Umbilical cord (tissue), 2 donors: ENCODE measurements around the gene AFF3. TPM values are rescaled to one million over a fixed set of nuclear protein-coding genes. Genes with fewer than 3 reads are reported as not detected.

Source experiments
- DNase-seq: peaks from one replicate; pipeline ENCODE4 v3.0.0-alpha.2; 2015; ENCODE audit warnings: low spot score
- total RNA-seq: library from RNA; depleted of rRNA; stranded (reverse); fragments of >200 nt; gene quantifications from one replicate; pipeline ENCODE4 v1.2.3, GENCODE V29; 2014; ENCODE audit warnings: low replicate concordance; ENCODE audit not compliant: insufficient read depth

The AFF3 gene
- total RNA-seq, 1 donor from 2014 or later = 22.1 TPM

- DNase-seq = no peak
Measured at GRCh38 chr2:100072503-100072902, 69.9 kb downstream of the AFF3 start.

DNA sequence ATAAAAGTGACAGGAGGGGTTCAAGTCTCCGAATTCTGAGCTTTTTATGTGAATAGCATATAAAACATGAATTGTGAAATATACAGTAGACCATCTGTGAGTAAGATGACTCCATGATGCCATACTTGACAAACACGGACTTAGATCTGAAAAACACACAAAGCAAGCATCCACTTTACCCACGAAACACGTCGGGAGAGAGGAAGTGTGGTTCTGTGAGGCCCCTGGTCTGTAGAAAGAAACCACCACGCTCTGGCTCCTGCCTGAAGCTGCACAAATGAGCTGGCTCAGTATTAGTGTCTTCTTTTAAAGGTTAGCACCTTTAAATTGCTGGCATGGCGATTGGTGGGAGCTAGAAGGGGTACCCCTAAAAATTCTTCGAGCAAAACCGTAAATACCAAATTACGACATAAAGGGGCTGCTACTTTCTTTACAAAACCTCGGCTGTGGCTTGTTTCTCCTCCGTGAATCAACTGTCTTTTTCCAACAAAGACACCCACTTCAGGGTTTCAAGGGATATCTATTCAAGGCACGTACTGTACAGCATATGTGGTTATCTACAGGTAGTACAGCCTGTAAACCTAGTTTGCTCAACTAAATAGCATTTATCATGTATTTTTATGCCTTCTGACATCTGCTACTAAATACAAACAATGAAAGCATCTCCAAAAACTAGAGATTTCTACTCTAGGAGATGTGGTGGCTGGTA, 70.9 kb downstream of the AFF3 start:
- no peak for DNase-seq

- no peak for DNase-seq
Measured at GRCh38 chr2:100070078-100070477, 72.3 kb downstream of the AFF3 start.

- no peak for DNase-seq
Measured at GRCh38 chr2:100068395-100068794, 74.0 kb downstream of the AFF3 start.

DNA sequence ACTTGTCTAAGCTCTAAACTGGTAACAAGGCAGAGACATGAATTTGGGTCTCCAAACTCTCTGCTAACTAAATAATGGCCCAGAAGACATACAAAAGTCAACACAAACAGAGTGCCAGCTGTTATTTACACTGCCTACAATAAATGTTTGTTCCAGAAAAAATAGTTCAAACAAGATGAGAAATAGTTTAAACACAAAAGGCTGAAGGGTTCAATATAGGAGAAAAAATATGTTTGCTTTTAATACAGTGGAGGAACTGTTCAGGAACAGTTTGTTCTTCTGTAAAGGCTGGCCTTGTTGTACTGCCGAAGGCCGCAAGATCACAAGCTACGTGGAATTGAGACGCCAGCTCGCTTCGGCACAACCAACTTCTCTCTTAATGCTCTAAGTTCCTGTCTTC, 74.6 kb downstream of the AFF3 start:
- DNase-seq = no peak

GRCh38 chr2:100066856-100067255, 75.5 kb downstream of the AFF3 start:
- DNase-seq = no peak

DNA sequence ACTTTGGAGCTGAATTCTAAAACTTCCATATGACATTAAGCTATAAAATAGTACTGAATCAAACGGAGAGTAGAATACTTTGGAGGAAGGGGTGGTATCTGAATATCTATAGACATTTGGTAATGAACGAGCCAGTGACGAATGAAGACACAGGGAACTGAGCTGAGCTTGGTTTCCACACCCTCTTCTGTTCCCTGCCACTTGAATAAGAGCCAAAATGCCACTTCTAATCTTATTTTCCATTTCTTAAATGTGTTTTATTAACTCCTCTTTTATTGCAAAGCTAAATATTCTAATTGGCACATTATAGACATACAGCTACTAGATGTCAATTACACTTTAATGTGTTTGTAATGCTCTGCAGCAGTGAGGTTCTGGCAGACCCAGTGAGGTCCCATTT, 76.1 kb downstream of the AFF3 start:
- no peak for DNase-seq

DNA sequence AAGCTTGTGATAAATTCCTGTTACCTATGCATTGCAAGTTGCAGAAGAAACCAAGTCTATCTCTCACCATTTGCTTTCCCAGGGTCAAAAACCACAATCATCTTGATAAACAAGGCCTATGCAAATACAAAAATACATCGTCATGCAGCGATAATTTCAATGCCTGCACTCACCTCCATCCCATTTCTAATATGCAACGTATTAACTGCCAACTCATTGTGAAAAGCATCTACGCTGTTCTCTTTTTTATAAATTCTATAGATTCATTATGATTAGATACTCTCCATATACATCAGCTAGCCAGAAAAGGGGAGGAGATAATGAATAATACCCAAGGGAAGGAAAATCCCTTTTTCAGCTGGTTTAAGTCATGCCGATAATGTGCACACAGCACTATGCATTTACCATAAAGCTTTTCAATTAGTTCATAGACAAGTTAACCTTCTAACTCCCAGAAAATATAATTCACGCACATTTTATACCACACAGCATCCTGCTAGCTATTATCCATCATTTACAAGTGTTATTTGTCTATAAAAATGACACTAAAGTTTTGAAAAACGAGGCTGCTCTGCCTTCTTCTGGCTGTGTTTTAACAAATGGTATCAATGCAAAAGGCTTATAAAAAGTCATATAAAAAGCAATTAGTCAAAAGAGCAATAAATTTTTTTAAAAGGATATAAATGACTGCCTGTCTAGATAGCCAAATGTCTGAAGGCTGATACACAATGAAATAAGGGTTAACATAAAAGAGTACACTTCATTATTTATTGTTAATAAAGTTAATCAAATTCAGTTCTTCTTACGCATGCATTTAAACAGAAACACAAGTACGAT, 77.6 kb downstream of the AFF3 start:
- no peak for DNase-seq

DNA sequence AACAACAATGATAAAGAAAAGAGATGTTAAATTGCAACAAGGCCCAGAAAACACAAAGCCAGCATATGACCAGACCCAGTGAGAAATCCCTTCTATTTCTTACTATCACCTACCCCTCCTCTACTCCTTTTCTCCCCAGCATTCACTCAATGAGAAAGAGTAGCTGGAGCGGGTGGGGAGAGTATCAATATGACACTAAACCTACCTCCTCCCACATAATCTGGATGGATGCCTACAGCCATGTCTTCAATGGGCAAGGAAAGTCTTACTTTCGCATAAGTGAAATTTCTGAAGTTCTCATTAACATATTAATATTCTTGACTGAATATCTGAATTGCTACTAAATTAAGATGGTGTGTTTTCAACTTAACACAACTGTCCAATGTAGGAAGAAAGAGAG, 78.2 kb downstream of the AFF3 start:
- DNase-seq = no peak

DNA sequence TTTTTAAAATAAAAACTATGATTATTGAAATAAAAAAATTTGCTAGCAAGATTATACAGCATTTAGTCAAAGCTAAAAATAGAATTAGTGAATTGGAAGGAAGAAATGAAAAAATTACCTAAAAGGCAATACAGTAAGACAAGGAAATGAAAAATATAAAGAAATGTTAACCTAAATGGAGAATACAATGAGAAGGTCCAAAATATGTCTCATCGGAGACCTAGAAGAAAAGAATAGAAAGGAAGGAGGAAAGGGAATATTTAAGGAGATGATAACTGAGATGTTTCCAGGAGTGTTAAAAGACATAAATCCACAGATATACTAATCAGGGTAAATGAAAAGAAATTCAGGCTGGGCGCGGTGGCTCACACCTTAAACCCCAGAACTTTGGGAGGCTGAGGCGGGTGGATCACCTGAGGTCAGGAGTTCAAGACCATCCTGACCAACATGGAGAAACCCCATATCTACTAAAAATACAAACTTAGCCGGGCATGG, 78.9 kb downstream of the AFF3 start:
- no peak for DNase-seq

GRCh38 chr2:100062336-100062735, 80.1 kb downstream of the AFF3 start:
- no peak for DNase-seq

DNA sequence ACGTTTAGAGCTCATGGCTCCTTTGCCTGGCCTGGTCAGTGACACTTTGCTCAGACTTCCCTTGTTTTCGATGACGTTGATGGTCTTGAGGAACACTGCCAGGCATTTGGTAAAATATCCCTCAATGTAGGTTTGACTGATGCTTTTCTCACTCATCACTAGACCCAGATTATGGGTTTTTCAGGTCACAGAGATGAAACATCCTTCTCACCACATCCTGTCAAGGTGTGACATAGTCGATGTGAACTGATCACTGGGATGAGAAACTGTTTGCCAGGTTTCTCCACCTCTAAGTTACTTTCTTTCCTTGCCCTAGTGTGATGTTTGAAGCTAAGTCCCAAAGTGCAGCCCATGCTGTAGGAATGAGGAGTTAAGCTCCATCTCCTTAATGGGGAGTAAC, 81.5 kb downstream of the AFF3 start:
- no peak for DNase-seq

GRCh38 chr2:100059638-100060037, 82.8 kb downstream of the AFF3 start:
- DNase-seq = no peak

DNA sequence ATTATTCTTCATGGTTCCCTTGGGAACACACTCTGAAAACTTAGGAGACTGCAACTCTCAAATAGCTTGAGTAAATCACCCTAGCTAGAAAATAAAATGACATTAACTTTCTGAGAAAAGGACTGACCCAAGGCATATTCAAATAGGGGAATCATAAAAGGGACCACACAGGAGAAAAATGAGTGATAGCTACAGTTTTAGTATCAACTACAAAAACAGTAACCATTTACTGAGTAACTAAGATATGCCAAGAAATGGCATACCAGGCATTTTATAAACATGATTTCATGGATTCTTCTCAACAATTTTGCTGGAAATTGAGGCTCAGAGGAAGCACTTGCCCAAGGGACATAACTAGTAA, 84.5 kb downstream of the AFF3 start:
- DNase-seq = peak; percentile 26

- DNase-seq = no peak
Measured at GRCh38 chr2:100054426-100054825, 88.0 kb downstream of the AFF3 start.

DNA sequence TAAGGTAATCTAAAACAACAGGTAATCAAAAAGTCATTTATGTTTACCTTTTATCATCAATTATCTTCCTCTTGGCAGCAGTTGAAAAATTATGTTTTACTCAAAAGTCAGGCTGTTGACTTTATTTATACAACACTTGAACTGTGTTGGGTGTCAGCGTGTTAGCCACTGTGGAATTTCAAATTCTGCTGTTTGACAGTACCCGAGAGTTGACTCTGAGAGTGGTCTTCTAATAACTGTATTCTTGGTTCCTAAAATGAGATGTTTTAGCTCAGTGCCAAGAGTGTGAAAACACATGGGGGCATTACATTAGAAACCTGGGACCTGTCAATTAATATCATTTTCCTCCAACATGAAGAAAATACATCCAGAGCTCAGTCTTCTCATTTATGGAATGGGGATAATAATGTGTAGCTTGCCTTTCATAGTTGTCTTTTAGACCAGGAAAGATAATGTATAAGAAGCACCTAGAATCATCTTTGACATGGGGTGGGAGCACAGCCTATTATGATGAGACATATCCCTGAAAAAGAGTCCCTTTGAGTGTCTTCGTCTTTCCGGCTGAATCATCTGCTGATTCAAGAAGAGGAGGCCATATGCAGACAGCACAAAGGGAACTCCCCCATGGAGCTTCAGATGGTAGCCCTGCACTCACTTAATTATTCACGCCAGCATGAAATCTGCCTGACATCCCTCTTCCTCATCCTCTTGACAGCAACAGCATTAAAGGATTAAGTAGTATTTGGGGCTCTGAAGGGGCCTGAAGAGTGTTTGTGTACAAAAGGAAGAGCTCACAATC, 89.1 kb downstream of the AFF3 start:
- DNase-seq = no peak

GRCh38 chr2:100052650-100053049, 89.7 kb downstream of the AFF3 start:
- DNase-seq = no peak

GRCh38 chr2:100051253-100051652, 91.1 kb downstream of the AFF3 start:
- no peak for DNase-seq

GRCh38 chr2:100050685-100051084, 91.7 kb downstream of the AFF3 start:
- DNase-seq = no peak

DNA sequence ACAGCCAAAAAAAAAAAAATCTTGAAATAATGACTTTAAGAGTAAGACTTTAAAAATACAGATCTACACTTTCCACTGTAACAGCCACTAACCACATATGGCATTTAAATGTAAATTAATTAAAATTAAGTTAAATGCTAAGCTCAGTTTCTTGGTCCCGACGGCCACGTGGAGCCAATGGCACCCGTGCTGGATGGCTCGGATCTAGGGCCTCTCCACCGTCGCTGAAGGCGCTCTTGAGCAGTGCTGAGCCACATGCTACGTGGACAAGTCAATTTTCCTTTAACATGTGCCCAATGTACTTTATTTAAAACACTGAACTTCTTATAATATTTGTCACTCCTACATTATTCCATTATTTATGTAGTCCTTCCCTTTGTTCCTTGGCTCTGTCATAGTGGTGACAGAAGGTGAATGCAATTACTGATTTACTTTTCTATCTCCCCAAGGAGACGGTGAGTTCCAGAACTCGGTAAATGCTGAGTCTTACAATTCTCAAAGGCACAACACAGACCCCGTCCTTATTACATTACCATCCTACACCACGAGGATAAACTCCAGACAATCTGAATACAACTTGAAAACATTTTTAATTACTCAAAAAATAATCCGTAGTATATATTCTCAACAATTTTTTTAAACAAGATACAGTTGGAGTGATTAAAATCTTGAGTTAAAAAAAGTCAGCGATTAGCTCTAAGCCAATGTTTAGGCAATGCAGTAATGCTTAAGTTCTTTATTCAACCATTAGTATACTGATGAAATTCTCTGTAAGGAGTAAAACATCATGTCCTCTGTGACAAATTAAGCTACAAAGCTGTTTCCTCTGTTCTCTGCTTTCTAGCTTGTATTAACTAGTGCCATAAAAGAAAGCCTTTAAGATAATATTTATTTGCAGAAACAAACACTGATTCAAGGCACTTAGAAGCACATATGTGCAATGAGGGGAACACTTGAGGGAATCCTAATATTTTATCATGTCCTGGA, 95.1 kb downstream of the AFF3 start:
- DNase-seq = no peak

GRCh38 chr2:100045000-100045399, 97.4 kb downstream of the AFF3 start:
- no peak for DNase-seq
